Mesendoderm (in vitro differentiated cells): ENCODE measurements around the gene KIF1A.

Source experiments
- DNase-seq: peaks from one replicate; pipeline ENCODE4 v3.0.0; 2013
- H2AK5ac ChIP-seq: 2 replicates; pipeline ENCODE4 v1.6.1; 2013; ENCODE audit warnings: low read length, inconsistent platforms
- H2BK120ac ChIP-seq: 2 replicates; pipeline ENCODE4 v1.6.1; 2013; ENCODE audit warnings: low read depth, mild to moderate bottlenecking, low read length, moderate library complexity, mixed read lengths
- H2BK15ac ChIP-seq: replicated peaks from 2 replicates; pipeline ENCODE4 v1.6.1; 2013; ENCODE audit warnings: low read depth, mild to moderate bottlenecking, moderate library complexity
- H2BK5ac ChIP-seq: 2 replicates; pipeline ENCODE4 v1.6.1; 2013; ENCODE audit warnings: low read length, inconsistent platforms
- H3K18ac ChIP-seq: 2 replicates; pipeline ENCODE4 v1.6.1; 2013; ENCODE audit warnings: mild to moderate bottlenecking, low read length, mixed read lengths
- H3K23ac ChIP-seq: one replicate; pipeline ENCODE4 v1.6.1; 2013; ENCODE audit warnings: low read length
- H3K27ac ChIP-seq: 2 replicates; pipeline ENCODE4 v1.5.1; 2013; ENCODE audit warnings: low read depth, mild to moderate bottlenecking, inconsistent platforms, low read length, moderate library complexity
- H3K27me3 ChIP-seq: 2 replicates; pipeline ENCODE4 v1.6.1; 2013; ENCODE audit warnings: low read length, control low read depth, mild to moderate bottlenecking, inconsistent platforms; ENCODE audit not compliant: insufficient read depth, poor library complexity
- H3K36me3 ChIP-seq: 2 replicates; pipeline ENCODE4 v1.6.1; 2013; ENCODE audit warnings: low read length, inconsistent platforms; ENCODE audit not compliant: control insufficient read depth, insufficient read depth
- H3K4ac ChIP-seq: one replicate; pipeline ENCODE4 v1.6.1; 2013; ENCODE audit warnings: low read depth, mild to moderate bottlenecking, low read length, moderate library complexity
- H3K4me1 ChIP-seq: 2 replicates; pipeline ENCODE4 v1.6.1; 2013; ENCODE audit warnings: low read depth, low read length, inconsistent platforms; ENCODE audit not compliant: control insufficient read depth
- H3K4me2 ChIP-seq: 2 replicates; pipeline ENCODE4 v1.6.1; 2013; ENCODE audit warnings: low read length
- H3K4me3 ChIP-seq: 2 replicates; pipeline ENCODE4 v1.5.1; 2013; ENCODE audit warnings: mild to moderate bottlenecking, low read length
- H3K56ac ChIP-seq: one replicate; pipeline ENCODE4 v1.6.1; 2013; ENCODE audit warnings: low read length
- H3K79me1 ChIP-seq: 2 replicates; pipeline ENCODE4 v1.6.1; 2013; ENCODE audit warnings: low read length, inconsistent platforms
- H3K79me2 ChIP-seq: 2 replicates; pipeline ENCODE4 v1.6.1; 2013; ENCODE audit warnings: mild to moderate bottlenecking, low read length; ENCODE audit not compliant: control insufficient read depth, insufficient read depth
- H3K9ac ChIP-seq: 2 replicates; pipeline ENCODE4 v1.6.1; 2013; ENCODE audit warnings: low read length, inconsistent platforms
- H4K5ac ChIP-seq: one replicate; pipeline ENCODE4 v1.6.1; 2013; ENCODE audit warnings: low read length
- H4K8ac ChIP-seq: one replicate; pipeline ENCODE4 v1.6.1; 2013; ENCODE audit warnings: low read depth, mild to moderate bottlenecking, control low read depth, low read length, moderate library complexity
- WGBS: extraction: QIAGEN DNeasy Blood & Tissue Kit; methylation state at CpG from one replicate; pipeline ENCODE4 v1.1.7; 2013; ENCODE audit warnings: low lambda C conversion rate, missing lambda C conversion rate; ENCODE audit not compliant: insufficient coverage; ENCODE audit errors: extremely low coverage; 5-methylcytosine and 5-hydroxymethylcytosine counted together

KIF1A gene

DNA sequence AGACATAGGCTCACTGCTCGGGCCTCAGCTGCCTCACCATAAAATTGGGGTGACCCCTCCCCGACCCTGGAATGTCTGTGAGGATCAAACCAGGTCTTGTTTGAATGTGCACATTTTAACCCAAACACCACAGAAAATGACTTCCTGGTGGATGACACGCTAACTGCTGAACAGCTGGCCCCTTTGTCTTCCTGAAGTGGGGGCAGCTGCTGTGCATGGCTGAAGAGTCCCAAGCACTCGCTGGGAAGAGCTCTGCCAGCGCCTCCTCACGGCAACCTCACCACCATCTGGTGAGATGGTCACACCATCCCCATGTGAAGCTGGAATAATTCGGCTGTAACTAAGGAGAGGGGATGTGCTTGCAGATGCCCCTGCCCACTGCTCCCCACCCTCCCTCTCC lies 94.3 kb downstream of the KIF1A start:
- Histone ChIP-seq H4K8ac (no peak overlapping the region), H3K9ac (no peak overlapping the region)

GRCh38 chr2:240725266-240725665 lies 94.8 kb downstream of the KIF1A start:
- no peak overlapping the region for H4K8ac ChIP-seq
- no peak overlapping the region for H3K4me3 ChIP-seq
- no peak overlapping the region for H3K23ac ChIP-seq
- no peak overlapping the region for H3K9ac ChIP-seq
- H3K79me2 ChIP-seq = no peaks in the 10 kb centered on the region
- no peak overlapping the region for H2AK5ac ChIP-seq
- no peak overlapping the region for H2BK120ac ChIP-seq
- H3K27ac ChIP-seq = no peak overlapping the region
- no peak overlapping the region for H3K56ac ChIP-seq
- no peak for DNase-seq
- no peak overlapping the region for H3K18ac ChIP-seq
- H2BK15ac ChIP-seq = no peak overlapping the region
- H2BK5ac ChIP-seq = no peak overlapping the region
- no peaks in the 10 kb centered on the region for H3K79me1 ChIP-seq
- H3K4me1 ChIP-seq = no peaks in the 10 kb centered on the region
- peaks cover 2% of the 10 kb centered on the region for H3K36me3 ChIP-seq
- WGBS = no CpG with 5 or more reads among the region's 12 CpGs
- H3K4ac ChIP-seq = no peak overlapping the region
- no peak overlapping the region for H3K4me2 ChIP-seq
- no peaks in the 10 kb centered on the region for H3K27me3 ChIP-seq
- H4K5ac ChIP-seq = no peak overlapping the region

More for the DNA sequence above, 94.3 kb downstream of the KIF1A start:
- H2BK15ac ChIP-seq = no peak overlapping the region
- H3K23ac ChIP-seq = no peak overlapping the region
- peaks cover 2% of the 10 kb centered on the region for H3K36me3 ChIP-seq
- no peak overlapping the region for H2AK5ac ChIP-seq
- H3K27me3 ChIP-seq = no peaks in the 10 kb centered on the region
- H3K4me2 ChIP-seq = no peak overlapping the region
- H3K4ac ChIP-seq = no peak overlapping the region
- no peak for DNase-seq
- no peaks in the 10 kb centered on the region for H3K79me2 ChIP-seq
- H3K56ac ChIP-seq = no peak overlapping the region
- no peak overlapping the region for H4K5ac ChIP-seq
- no CpG with 5 or more reads among the region's 7 CpGs for WGBS
- no peak overlapping the region for H3K18ac ChIP-seq
- no peak overlapping the region for H3K4me3 ChIP-seq
- H2BK120ac ChIP-seq = no peak overlapping the region
- no peak overlapping the region for H3K27ac ChIP-seq
- H3K79me1 ChIP-seq = no peaks in the 10 kb centered on the region
- no peaks in the 10 kb centered on the region for H3K4me1 ChIP-seq
- no peak overlapping the region for H2BK5ac ChIP-seq

DNA sequence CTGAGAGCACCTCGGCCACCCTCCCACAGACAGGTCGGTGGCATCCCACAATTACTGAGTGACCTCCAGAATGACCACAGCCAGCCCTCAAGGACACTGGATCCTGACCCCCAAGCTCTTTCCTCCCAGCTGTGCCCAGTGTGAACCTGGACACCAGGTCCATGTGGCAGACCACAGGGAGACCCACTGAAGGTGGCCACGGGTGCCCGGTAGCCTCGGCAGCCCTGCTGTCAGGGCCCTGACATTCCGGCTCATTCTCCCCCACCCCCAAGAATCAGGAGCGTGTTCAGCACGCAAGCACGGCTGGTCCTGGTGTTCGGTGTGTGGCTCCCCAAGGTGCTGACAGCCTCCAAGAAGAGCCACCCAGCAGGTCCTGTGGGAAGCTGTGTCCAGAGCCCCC lies 95.6 kb downstream of the KIF1A start:
- no peak overlapping the region for H3K4me3 ChIP-seq

GRCh38 chr2:240723851-240724250 lies 96.2 kb downstream of the KIF1A start:
- Histone ChIP-seq H3K79me2 (no peaks in the 10 kb centered on the region), H3K4me3 (no peak overlapping the region), H3K4ac (no peak overlapping the region), H4K8ac (no peak overlapping the region), H2BK120ac (no peak overlapping the region), H3K79me1 (no peaks in the 10 kb centered on the region), H2BK15ac (no peak overlapping the region), H2BK5ac (no peak overlapping the region), H3K36me3 (peaks cover 2% of the 10 kb centered on the region), H4K5ac (no peak overlapping the region), H3K9ac (no peak overlapping the region), H3K56ac (no peak overlapping the region), H3K23ac (no peak overlapping the region), H3K27ac (no peak overlapping the region), H3K4me1 (no peaks in the 10 kb centered on the region), H2AK5ac (no peak overlapping the region), H3K4me2 (no peak overlapping the region), H3K18ac (no peak overlapping the region), H3K27me3 (no peaks in the 10 kb centered on the region)
- no CpG with 5 or more reads among the region's 9 CpGs for WGBS
- DNase-seq = no peak

More for the DNA sequence above, 95.6 kb downstream of the KIF1A start:
- Histone ChIP-seq H3K79me2 (no peaks in the 10 kb centered on the region), H2AK5ac (no peak overlapping the region), H2BK5ac (no peak overlapping the region), H3K79me1 (no peaks in the 10 kb centered on the region), H3K4ac (no peak overlapping the region), H3K36me3 (peaks cover 2% of the 10 kb centered on the region), H3K4me1 (no peaks in the 10 kb centered on the region), H2BK120ac (no peak overlapping the region), H3K9ac (no peak overlapping the region), H4K8ac (no peak overlapping the region), H3K56ac (no peak overlapping the region), H3K23ac (no peak overlapping the region), H2BK15ac (no peak overlapping the region), H3K18ac (no peak overlapping the region), H3K27ac (no peak overlapping the region), H3K4me2 (no peak overlapping the region), H3K27me3 (no peaks in the 10 kb centered on the region), H4K5ac (no peak overlapping the region)
- DNase-seq = no peak
- no CpG with 5 or more reads among the region's 10 CpGs for WGBS

- Histone ChIP-seq H3K18ac (no peak overlapping the region), H3K4me1 (no peaks in the 10 kb centered on the region), H2BK120ac (no peak overlapping the region), H3K56ac (no peak overlapping the region), H4K8ac (no peak overlapping the region), H3K79me1 (no peaks in the 10 kb centered on the region), H2AK5ac (no peak overlapping the region), H3K4me2 (no peak overlapping the region), H3K4me3 (no peak overlapping the region), H3K27me3 (no peaks in the 10 kb centered on the region), H2BK15ac (no peak overlapping the region), H2BK5ac (no peak overlapping the region), H3K36me3 (peaks cover 2% of the 10 kb centered on the region), H4K5ac (no peak overlapping the region), H3K4ac (no peak overlapping the region), H3K27ac (no peak overlapping the region), H3K79me2 (no peaks in the 10 kb centered on the region), H3K9ac (no peak overlapping the region), H3K23ac (no peak overlapping the region)
- DNase-seq = no peak
- WGBS = no CpG with 5 or more reads among the region's 32 CpGs
These were observed 97.0 kb downstream of the KIF1A start for GRCh38 chr2:240722796-240723735.
